IPS DF 4.7 (cell line): Measurements from ENCODE around the gene ITGB2.

Experiments used
- DNase-seq: peaks from one replicate; pipeline ENCODE4 v3.0.0-alpha.2; 2013; ENCODE audit warnings: low spot score; ENCODE audit errors: extremely low read depth

ITGB2 gene

DNA sequence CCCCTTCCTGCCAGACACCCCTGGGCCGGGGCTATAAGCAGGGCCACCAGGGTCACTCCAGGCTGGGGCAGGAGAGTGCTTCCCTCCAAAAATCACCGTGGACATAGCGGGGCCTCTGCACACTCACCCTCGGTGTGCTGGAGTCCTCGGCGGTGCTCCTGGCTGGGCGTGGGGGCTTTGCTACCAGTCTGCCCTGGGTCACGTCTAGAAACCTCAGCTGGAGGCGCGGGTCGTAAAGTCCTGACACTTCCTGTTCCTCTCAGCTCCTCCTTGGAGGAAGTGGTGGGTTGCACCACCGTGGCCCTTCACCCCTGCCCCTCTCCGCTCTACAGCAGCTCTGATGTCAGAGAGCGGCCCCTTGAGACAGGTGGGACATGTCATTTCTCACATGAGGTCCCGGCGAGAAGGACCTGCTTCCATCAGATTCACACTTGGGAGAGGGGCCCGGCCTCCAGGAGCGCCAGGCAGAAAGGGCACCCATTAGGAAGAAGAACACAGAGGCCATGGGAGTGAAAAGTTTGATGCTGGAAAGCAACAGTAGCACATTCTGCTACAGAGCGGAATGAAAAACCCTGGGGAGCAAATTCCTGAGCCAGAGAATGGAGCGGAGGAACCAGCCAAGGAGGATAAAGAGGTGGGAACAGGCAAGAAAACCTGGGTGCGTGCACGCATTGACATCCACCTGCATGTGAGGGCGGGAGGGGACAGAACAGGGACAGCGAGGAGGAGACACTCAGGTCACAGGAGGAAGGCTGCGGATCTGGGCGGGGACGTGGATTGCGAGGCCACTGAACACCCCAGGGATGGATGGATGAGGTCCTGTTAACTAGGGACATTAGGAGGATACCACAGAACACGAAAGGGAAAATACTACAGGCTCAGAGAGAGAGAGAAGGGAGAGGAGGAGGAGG lies at the start of gene ITGB2:
Gene ITGB2, minus strand, starts transcription at position 206 of the 911 bp plus-strand sequence. CDS start 10,117 bp downstream, outside the sequence.
- DNase-seq = no peak

DNA sequence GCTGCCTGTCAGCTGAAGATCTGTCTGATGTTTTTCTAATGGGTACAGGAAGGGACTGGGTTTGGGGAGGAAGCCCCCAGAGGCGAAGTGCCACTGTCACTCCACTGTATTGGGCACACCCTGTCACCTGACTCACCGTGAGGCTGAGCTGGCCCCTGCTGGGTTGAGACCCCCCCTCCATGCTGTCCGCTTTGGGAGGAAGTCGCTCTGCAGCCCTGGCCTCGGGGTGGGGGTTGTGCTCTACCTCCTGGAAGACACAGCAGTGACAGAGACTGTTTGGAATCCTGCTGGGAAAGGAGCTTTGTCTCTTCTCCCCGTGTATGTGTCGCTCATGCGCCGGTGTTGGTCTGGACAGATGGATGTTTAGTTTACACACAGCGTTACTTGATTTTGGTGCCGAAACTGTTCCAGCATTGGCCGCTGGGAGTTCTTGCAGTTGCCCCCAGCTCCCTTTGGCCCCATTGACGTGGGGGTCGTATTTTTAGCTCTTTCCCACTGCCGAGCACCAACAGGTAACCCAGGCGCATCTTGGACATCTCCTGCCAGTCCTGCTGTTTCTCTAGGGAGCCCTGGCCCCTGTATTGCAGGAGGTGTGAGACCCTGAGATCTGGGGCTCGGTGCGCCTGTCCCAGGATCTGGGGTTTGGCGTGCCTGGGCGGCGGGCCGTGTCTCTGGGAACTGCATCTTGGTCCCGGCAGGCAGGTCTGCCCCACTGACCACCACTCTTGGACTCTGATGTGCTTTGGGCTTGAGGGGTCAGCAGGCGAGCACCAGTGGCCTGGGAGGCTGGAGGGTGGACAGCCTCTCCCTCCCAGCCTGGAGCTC lies 49.4 kb upstream of the ITGB2 start:
- no peak for DNase-seq

DNA sequence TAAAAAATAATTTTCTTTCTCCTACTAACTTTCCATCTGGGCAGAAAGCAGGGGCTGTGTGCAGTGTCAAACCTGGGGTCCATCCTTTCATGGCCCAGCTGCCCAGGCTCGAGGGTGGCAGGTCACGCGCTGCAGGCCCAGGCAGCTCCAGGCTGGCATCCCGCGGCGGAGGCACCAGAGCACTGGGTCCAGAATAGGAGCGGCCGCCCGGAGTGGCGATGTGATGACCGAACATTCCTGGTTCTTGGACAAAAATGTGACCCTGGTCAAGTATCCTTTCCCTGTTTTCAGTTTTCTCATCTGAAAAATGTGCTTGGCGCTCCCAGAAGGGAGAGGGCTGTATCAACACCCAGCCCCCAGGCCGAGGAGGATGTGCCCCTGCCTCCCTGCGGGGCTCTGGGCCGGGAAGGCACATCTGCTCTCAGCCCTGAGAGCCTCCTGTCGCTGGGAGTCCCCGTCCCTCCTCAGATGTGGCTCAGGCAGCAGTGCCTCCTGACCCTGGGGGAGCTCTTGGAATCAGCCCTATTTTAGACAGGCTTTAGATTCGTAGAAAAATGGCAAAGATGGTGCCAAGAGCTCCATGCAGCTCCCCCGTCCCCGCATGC lies 48.5 kb upstream of the ITGB2 start:
- DNase-seq = no peak

DNA sequence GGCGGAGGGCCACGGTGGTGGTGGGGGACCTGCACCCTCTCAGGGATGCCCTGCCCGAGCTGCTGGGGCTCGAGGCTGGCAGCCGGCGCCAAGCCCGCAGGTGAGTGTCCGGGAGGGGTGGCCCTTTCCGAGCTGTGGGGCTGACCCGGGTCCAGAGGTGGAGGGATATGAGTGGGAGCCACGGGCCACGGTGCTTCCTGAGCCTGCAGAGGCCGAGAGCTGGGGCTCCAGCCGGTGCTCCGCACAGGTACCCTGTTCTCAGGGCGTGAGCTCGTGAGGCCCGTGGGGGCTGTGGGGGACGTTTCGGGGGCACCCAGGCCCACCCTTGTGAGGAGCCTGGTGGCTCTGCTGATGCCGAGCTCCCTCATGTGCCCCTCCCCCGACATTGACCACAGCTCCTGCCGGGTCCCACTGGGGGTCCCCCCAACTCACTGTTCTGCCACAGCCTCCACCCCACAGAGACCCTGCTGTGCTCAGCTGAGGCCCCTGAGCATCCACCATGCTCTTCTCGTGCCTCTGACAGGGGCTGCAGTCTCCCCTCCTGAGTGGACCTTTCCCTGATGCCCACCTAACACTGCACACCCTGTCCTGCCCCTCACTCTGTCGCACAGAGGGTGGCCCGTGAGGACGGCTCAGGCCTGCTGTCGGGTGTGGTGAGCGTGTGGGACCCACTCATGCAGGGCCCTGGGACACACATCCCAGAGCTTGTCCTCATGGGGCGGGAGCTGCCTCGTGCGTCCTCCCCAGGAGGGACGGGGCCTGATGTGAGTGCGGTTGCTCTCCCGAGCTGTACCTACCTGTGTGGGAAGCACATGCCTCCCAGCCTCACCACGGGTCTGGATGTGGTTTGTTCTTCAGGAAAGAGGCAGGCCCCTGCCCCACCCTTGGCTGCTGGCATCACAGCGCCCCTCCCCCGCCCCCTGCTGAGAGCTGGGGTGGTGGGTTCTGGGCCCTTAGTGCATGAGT lies 46.7 kb upstream of the ITGB2 start:
- no peak for DNase-seq

DNA sequence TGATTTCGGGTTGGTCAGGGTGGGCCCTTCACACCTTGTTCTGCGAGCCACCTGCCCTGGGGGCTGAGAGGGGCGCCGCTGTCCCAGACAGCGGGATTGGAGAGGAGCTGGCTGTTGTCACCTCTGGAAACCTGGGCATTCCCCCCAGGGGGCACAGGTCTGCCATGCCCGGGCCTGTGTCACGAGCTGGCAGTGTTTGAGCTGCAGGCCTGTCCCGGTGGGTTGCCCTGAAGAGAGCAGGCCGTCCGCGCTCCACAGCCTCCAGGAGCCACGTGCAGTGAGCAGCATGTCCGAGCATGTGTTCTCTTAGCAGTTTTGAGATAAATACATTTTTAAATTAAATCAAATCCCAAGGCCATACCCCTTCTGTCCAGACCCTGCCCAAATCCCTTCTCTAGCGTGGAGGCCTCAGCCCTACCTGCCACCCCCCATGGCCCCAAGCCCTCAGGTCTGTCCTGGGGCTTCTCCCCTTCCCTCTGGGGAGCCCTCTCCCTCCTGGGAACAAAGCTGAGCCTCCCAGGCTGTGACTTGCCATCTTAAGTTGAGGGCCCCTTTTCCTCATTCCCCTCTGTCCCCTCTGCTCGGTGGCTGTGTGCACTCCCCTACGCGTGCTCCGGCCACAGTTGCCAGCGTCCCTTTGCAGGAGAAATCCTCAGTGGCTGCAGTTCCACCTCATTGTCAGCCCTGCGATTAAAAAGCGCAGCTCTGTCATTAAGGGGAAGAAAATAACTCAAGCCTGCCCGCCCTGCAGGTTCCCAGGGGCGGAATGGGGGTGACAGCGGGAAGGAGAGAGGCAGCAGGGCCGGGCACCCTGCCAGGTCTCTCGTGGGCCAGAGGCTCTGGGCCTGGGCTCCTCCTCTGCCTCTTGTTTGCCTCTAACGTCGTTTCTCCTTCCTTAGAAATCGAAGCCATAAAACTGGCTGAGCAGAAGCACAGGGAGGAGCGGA lies 45.7 kb upstream of the ITGB2 start:
- no peak for DNase-seq

DNA sequence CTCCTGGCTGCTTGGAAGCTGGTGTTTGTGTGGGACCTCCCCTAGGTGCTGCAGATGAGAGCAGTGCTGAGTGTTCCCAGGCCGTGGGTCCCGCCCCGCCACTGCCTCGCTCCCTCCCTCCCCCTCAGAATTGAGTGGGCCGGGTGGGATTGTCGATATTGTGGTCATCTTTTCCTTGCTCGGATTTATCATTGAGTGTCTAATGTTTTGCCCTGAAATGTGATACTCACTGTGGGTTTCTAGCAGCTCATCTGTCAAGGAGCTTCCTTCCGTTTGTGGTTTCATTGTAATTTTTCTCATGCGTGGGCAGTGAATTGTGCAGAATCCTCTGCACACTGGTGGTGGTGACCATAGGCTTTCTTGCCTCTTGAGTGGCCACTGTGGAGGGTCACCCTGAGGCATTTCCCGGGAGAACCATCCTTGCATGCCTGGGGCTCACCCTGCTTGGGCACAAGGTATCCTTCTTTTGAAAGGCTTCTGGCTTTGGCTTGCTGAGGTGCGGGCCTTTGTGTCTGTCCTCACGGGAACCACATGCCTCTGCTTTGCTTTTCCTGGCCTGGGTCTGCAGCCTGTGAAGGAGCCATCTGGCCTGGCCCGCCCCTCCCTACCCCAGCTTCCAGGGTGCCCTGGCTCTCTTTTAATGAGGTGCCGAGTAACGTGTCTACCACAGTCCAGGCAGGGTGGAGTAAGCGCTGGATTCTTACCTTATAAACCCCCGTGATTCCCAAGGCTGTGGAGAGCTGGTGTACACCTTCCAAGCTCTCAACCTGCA lies 44.7 kb upstream of the ITGB2 start:
- DNase-seq = no peak

DNA sequence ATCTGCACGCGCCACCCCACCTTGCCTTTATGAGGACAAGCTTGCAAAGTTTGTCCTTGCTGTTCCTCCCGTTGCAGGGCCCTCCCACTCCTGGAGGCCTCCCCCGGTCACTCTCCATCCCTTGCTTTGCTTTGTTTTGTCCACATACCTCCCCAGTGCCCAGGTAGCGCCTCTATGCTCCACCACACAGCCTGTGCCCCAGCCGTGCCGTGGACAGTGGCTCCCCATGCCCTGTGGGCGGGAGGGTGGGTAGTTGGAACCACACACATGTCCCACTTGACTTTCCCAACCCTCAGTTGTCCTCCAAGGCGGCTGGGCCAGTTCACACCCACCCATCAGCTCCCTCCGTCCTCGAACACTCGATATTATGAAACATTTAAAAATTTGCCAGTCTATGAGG lies 43.7 kb upstream of the ITGB2 start:
- no peak for DNase-seq

DNA sequence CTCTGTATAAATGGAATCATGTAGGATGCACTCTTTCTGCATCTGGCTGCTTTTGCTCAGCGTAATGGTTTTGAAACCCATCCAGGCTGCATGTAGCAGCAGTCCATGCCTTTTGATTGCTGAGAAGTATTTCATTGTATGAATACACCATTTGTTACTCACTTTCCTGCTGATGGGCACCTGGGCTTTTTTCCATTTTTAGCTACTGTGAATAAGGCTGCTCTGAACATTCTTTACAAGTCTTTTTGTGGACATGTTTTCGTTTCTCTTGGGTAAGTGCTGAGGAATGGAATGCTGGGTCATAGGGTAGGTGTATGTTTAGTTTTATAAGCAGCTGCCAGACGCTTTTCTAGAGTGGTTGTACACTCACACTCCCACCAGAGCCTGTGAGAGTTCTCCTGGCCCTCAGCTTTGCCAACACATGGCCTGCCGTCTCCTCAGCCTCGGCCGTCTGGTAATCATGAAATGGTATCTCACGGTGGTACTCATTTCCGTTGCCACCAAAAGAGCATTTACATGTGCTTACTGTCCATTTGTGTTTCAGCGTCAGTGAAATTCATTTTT lies 41.8 kb upstream of the ITGB2 start:
- no peak for DNase-seq

DNA sequence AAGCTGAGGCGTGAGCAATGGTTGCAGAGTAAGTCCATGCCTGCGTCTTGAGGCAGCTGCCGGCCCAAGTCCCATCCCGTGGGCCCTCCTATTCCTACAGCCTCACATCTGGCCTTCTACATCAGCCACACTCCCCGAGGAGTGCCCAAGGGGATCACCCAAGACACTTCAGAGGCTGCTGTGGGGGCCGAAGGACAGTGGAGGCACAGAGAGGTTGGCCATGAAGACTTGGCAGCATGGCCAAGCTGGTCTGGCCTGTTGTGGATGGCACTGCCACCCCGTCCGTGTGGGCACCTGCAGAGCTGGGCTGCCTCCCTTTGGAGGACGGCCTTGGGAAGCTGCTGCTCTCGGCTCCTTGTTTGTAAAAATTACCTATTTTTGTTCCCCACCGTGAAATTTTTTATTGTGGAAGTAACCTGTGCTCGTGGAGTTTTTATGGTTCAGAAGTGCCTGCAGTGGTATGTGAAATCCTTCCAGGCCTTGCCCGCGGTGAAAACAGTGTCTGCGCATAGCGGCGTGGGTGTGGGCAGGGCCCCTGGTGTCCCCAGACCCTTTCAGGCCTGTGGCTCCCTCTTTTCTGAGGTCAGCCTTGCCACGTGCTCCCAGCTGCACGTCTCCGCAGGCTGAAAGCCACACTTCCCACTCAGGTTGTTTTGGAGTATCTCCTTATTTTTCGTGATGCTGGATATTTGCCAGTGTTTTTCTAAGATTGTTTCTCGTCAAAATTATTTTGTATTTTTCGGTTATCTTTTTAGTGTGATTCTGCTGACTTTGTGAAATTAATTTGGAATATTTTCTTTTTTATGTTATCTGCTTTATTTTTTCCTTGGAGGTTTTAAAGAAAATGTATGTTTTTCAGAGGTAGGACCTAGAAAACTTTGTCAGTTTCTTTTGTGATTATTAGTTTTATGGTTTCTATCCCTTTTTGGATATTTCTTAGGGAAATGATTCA lies 39.7 kb upstream of the ITGB2 start:
- no peak for DNase-seq

DNA sequence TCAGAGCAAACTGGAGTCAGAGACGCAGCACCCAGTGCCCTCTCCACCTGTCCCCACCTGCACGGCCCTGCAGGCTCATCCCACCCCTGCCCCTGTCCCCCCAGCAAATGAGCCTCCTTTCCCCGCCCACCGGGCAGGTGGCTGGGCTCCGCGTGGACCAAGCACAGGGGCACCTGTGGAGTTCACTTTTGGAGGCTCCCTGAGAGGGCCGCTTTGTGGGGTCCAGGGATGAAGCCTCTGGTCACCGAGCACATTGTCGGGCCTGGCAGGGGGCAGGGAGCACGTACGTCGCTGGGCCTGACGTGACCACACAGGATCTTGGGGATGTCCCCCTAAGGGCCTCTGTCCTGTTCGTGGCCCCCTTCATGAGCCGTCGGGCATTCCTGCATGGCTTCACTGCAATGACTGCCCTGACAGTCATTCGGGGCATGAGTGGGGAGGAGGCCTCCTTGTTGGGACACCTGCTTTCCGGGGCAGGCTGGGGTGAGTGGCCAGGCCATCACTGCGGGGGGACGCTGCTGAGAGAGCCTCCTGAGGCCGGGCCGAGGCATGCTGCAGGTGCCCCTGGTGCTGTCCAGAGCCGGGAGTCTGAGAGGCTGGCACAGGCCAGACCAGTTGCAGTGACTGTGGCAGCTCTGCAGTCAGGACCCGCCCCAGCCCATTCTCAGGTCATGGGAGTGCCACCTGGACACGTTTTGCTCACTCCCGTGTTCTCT lies 38.8 kb upstream of the ITGB2 start:
- no peak for DNase-seq

DNA sequence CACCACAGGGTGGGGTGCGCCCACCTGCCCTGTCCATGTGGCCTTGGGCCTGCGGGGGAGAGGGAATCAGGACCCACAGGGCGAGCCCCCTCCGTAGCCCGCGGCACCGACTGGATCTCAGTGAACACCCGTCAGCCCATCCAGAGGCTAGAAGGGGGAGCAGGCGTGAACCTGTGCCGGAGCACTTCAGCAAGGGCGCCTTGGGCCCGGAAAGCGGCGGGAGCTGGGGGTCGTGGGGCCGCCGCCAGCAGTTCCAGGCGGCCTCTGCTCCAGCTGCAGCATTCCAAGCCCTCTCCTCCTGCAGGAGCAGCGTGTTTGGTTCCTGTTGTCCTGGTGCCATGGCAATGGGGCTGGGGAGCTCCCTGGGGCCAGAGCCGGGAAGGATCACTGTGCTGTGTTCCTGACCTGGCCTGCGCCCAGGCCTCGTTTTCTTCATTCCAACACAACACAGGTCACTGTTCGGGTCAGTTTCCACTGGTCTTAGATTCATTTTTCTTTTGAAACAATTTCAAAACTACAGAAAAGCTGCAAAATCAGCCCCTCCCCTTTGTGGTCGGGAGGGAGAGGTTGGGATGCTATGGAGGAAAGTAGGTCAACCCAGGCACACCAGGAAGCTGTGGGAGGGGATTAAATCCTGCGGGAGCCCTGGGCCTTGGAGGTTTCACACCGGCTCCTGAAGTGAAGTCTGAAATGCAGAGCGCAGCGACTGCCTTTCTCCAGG lies 37.9 kb upstream of the ITGB2 start:
- DNase-seq = no peak

DNA sequence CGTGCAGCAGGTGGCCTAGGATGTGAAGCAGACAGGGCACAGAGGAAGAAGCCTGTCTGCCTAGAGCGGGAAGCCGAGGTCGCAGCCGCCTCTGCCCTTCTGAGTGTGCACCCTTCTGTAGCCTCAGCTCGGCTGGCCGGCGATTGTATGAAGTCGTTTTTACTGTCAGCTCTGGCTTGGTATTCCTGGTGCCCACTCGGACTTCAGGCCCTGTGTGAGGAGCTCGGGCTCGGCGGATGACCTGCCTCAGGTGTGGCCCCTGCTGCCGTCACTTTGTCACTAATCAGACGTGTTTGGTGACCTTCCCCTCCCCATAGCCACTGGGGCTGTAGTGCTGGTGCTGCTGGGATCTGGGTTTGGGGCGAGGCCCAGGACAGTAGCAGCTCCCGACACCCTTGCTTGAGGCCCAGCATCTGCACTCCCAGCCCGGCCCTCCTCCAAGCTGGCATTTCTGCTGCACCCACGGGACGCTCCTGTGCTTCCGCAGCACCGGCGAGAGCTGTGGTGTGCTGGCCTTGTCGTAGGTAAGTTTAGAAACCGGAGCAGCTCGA lies 37.3 kb upstream of the ITGB2 start:
- DNase-seq = no peak

DNA sequence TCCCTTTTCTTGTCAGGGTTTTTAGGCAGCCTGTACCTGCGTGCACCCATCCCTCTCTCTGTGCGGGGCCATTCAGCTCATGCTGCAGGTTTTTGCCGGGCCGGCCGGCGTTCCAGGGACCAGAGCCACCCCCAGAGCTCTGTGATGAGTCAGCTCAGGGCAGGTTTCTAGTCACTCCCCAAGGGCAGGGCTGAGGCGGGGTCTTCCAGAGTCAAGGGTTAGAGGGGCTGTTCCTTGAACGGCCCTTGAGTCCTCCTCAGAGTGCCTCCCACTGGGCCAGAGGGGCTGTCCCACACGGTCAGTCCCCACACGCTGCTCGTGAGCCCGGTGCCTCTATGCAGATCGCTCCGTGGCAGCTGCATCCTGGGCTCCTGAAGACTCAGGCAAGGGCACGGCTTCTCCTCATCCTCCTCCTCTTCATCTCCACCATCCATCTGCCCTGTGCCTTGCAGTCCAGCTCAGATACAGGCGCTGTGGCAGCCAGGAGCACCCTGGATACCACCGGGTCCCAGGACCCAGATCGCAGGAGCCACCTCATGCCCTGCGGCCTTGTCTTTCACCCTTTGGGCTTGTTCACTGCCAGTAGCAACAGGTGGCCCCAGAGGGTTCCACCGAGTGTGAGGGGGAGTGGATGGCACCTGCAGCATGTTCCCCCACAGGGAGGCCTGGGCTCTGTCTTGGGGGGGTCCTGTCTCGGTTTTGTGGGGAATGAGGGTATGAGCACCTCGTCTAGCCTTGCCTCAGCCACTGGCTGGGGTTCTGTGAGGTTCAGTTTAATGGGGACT lies 36.5 kb upstream of the ITGB2 start:
- DNase-seq = no peak

DNA sequence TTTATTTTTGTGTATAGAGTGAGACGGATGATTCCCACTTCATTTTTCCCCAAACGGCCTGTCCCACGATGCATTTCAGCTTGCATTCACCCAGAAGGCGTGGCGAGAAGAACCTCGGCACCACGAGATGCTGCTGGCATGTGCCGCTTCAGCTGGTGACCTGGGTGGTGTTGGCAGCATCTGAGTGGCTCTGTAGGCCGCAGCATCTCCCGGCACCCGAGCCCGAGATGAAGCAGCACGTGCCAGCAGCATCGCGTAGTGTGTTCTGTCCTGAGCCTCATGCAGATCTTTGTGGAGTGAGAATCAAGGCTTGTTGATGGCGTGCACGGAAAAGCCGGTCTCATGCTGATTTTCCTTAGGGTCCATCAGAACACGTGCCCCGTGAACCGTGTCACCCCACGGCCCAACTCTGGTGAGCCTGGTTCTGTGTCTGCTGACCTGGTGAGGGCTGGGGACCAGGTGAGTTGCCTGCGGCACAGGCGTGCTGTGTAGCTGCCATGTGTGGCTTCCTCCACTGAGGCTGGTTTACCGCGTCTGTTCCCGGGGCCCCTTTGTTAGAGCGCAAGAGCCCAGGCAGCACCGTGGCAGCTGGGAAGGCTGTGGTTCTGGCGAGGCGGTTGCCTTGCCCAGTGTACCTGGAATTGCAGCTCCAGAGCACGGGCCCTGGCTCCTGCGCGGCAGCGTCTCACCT lies 35.8 kb upstream of the ITGB2 start:
- DNase-seq = no peak

DNA sequence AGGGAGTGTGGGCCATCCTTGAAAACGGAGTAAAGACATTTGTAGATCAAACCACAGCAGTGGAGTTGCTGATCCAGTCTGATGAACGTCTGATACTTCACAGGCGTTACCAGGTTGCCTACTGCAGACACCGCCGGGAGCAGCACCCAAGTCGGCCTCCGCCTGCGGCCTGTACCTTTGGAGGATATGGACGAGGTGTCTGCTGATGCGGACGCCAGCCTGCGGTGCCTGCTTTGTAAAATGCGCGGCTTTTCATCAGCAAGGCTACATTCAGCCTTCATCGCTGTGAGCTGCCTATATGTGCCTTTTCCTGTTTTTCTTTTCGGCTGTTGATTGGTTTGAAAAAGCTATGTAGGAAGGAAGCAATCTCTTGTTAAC lies 35.1 kb upstream of the ITGB2 start:
- no peak for DNase-seq
